Mesodermal cell (in vitro differentiated cells): Measurements from ENCODE around the gene SLC6A12.
A peak's percentile ranks its signal among the peaks of the same experiment; 100 is the strongest.

ENCODE experiments used
- H3K27ac ChIP-seq: 2 replicates; pipeline ENCODE4 v1.7.0; 2013; ENCODE audit warnings: mild to moderate bottlenecking, low read depth, low read length, moderate library complexity; ENCODE audit not compliant: severe bottlenecking
- H3K36me3 ChIP-seq: 2 replicates; pipeline ENCODE4 v1.7.1; 2013; ENCODE audit warnings: mild to moderate bottlenecking, low read length, moderate library complexity; ENCODE audit not compliant: control insufficient read depth, insufficient read depth
- H3K4me1 ChIP-seq: one replicate; pipeline ENCODE4 v1.7.1; 2013; ENCODE audit warnings: mild to moderate bottlenecking, low read length; ENCODE audit not compliant: insufficient read depth, control insufficient read depth, poor library complexity, severe bottlenecking
- H3K4me3 ChIP-seq: 2 replicates; pipeline ENCODE4 v1.7.0; 2013; ENCODE audit warnings: low read length, control low read depth, mild to moderate bottlenecking; ENCODE audit not compliant: insufficient read depth, poor library complexity, severe bottlenecking; ENCODE audit errors: extremely low read depth
- H3K9me3 ChIP-seq: 2 replicates; pipeline ENCODE4 v1.7.1; 2013; ENCODE audit warnings: mild to moderate bottlenecking, low read length, moderate library complexity; ENCODE audit not compliant: control insufficient read depth
- WGBS, 2 experiments: methylation state at CpG; one replicate each; pipeline ENCODE4 v1.1.5; 2013; ENCODE audit warnings: missing lambda C conversion rate in 2 of 2; ENCODE audit not compliant: insufficient coverage in 2 of 2; 5-methylcytosine and 5-hydroxymethylcytosine counted together

The SLC6A12 gene

DNA sequence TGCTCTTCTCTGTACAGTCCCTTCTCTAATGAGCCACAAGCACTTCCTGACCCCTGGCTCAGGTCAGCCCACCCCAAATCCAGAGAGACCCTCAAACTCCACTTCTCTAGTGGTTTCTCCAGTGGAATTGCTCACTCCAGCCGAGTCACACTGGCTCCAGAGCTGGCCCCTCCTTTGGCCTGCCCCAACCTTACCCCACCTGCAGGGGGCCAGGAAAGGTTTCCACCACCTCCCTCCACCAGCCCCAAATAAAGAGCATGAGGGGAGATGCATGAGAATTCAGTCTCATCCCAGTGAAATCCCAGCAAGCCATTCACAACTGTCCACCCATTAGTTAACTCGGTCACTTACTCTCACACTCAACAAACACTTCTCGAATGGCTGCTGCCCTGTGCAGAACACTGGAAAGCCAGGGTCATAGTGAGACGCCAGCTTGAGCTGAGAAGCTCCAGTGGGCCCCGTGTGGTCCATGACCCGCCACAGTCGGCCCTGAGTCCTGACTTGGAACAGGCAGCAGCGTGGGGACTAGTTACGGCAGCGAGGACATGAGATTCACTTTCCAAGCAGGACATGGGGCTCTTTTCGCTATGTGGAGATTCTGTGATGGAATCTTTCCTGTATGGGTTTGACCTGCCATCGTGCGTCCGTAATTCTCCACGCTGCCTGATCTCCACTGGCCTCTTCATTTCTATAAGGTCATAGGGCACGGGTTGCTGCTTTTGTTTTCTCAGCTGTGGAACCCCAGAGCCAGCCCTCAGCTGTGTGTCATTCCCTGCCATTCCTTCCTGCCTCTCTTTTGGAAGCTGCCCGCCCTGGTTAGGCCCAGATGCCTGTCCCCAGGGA, 44.2 kb downstream of the SLC6A12 start:
- no peaks in the 10 kb centered on the region for H3K36me3 ChIP-seq
- 83 to 84% methylated on average over 14 of the region's 17 CpGs for WGBS, 2 experiments
- H3K27ac ChIP-seq, result peak overlapping the region; percentile 49
- H3K9me3 ChIP-seq, result no peaks in the 10 kb centered on the region
- peaks cover 44% of the 10 kb centered on the region for H3K4me1 ChIP-seq
- H3K4me3 ChIP-seq, result no peak overlapping the region

DNA sequence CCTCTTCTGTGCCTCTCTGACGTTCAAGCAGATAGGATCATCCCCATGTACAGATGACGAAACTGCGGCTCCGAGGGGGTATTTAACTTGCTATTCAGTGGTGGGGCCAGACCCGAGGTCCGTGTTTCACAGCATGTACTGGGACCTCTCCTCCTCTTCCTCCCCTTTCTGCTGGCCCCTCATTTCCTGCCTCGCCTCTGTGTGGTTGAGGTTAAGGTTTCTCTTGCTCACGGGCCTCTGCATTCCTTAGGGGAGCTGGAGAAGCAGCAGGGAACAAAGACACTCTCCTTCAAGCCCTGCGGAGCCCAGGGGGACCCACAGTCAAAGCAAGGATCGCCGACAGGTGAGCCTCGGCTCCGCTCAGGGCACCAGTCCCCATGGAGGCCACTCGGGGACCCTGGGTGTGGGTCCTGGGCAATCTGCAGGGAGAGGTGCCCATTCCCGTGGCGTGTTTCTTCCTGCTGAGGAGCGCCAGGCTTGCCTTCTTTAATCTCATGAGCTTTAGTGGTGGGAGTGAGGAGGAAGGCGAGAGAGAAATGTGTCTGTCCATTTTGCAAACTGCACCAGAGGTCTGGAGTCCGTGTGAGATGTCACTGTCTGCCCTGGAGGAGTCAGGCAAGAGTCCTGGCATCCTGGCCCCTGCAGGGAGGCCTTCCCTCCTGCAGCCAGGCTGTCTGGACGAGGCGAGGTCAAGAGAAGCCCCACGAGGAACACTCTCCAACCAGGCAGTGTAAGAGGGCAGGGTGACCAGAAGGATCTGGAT, 45.0 kb downstream of the SLC6A12 start:
- Histone ChIP-seq H3K4me3 (no peak overlapping the region), H3K9me3 (no peaks in the 10 kb centered on the region), H3K36me3 (no peaks in the 10 kb centered on the region), H3K4me1 (peaks cover 43% of the 10 kb centered on the region), H3K27ac (peak overlapping the region; percentile 57)
- WGBS, 2 experiments, result 57 to 65% methylated on average over 12 to 16 of the region's 22 CpGs

DNA sequence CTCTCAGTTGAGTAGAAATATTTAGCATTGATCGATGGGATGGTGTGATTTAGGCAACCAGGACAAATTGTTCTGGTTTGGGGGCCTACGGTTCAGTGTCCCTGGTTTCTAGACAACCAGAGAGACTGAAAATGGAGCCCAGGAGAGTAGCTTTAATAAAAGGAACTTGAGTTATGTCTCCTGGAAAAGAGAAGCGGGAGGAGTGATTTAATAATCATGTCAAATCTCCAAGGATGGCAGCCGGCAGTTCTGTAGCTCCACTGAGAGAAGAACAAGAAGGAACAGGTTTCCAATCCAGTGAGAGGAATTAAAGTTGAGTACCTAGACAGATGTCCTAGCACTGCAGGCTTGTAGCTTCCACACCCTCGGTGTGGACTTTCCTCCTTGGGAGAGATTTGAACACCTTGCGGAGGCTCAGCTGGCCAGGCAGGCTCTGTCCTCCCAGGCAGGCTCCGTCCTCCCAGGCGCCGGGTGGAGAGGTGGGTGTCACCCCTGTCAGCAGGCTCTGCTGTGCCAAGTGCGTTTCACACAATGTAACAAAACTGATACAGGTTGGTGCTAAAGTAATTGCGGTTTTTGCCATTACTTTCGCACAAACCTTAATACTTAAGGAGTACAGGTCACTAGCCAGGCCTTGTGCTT, 45.9 kb downstream of the SLC6A12 start:
- Histone ChIP-seq H3K4me1 (peaks cover 43% of the 10 kb centered on the region), H3K4me3 (no peak overlapping the region), H3K36me3 (no peaks in the 10 kb centered on the region), H3K9me3 (no peaks in the 10 kb centered on the region), H3K27ac (no peak overlapping the region)
- WGBS, 2 experiments, result 90 to 93% methylated on average over 11 to 12 of the region's 12 CpGs

DNA sequence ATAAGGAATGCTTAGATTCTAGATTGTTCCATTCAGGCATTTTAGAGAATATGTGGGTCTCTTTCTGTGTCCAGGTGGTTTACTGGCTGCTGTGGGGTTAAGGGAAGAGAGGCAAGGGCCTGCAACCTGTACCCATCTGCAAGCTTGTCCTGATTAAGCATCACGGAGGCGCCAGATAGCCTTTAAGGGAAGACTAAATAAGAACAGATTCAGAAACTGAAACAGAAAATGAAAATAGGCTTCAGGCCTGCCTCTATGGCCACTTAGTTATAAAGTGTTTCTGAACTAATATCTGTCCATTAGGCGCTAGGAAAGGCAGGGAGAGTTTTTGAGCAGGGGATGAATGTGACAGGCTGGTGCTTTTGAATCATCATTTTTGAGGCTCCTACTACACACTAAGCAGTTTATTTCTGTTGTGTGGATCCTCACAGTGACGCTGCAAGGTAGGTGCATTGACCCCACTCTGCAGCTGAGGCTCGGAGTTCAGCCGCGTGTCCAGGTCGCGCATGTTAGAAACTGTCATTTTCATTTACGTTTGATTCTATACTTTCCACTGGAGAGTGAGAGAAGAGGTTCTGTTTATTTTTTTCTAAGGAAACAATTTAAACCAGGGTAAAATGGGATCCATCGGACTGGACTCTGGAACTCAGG, 47.4 kb downstream of the SLC6A12 start:
- Histone ChIP-seq H3K4me1 (peaks cover 29% of the 10 kb centered on the region), H3K27ac (no peak overlapping the region), H3K36me3 (no peaks in the 10 kb centered on the region), H3K4me3 (no peak overlapping the region), H3K9me3 (no peaks in the 10 kb centered on the region)
- 83 to 86% methylated on average over 8 to 9 of the region's 11 CpGs for WGBS, 2 experiments

DNA sequence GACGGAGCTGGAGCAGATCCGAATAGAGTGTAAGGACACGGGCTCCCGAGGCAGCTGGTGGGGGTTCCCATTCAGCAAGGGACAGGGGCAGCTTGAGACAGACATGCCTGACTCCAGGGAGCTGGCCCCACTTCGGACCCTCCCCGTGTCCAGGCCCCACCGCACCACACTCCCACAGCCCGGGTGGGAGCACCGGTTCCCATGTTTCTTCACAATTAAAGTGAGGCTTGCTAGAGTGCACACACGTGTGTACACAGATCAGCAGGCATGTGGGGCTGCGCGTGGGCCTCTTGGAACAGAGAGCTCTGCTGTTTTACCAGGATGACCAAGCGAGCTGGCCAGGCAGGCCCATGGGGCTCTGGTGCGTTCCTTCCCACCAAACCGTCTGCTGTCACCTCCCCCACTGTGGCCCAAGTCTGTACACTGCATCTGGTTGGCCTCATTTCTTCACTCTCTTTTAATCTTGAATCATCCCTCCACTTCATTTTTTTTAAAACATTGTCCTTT, 48.0 kb downstream of the SLC6A12 start:
- no peaks in the 10 kb centered on the region for H3K36me3 ChIP-seq
- WGBS, 2 experiments, result 94% methylated on average over 15 of the region's 15 CpGs
- H3K4me1 ChIP-seq, result peaks cover 23% of the 10 kb centered on the region
- H3K27ac ChIP-seq, result no peak overlapping the region
- no peak overlapping the region for H3K4me3 ChIP-seq
- no peaks in the 10 kb centered on the region for H3K9me3 ChIP-seq

DNA sequence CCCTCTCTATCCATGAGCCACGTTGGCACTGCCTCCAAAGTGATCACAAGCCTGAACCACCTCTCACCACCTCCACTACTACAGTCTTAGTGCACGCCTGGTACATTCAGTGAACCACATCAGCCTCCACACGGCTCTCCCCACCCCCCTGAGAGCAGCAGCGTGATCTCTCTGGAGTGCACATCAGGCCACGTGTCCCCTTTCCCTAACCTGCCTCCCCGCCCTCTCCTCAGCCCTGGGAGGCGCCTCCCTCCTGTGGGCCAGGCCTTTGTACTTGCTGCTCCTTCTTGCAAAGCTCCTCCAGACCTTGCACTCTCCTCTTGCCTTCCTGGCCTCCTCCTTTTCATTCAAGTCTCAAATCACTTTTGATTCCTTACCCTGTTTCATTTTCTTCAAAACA, 49.8 kb downstream of the SLC6A12 start:
- Histone ChIP-seq H3K4me1 (peaks cover 11% of the 10 kb centered on the region), H3K4me3 (no peak overlapping the region), H3K36me3 (no peaks in the 10 kb centered on the region), H3K9me3 (no peaks in the 10 kb centered on the region), H3K27ac (no peak overlapping the region)
- 58 to 67% methylated on average over 7 of the region's 7 CpGs for WGBS, 2 experiments

DNA sequence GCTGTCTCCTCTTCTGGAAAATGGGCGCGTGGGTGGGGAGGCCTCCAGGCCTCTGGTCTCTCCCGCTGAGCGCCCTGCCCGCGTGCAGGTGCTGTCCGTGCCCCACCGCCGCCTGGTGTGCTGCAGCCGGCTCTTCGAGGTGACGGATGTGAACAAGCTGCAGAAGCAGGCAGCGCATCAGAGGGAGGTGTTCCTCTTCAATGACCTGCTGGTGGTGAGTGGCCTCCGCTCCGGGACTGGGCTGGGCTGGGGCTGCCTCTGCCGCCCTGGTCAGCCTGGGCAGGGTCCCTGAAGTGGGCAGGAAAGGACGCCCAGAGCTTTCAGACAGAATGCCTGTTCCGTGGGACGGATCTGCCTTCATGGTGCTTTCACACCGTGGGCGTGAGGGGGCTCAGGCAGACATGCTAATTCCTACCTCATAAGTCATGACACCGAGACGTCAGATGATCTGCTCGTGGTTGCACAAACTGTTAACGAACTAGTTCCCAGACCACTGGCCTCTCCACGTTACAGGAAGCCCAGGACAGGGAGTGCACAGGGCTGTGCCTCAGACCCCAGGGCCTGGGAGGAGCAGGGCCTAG, 50.5 kb downstream of the SLC6A12 start:
- no peak overlapping the region for H3K27ac ChIP-seq
- H3K4me3 ChIP-seq, result no peak overlapping the region
- H3K4me1 ChIP-seq, result peaks cover 5% of the 10 kb centered on the region
- H3K9me3 ChIP-seq, result no peaks in the 10 kb centered on the region
- WGBS, 2 experiments, result 88 to 92% methylated on average over 23 to 26 of the region's 26 CpGs
- no peaks in the 10 kb centered on the region for H3K36me3 ChIP-seq

DNA sequence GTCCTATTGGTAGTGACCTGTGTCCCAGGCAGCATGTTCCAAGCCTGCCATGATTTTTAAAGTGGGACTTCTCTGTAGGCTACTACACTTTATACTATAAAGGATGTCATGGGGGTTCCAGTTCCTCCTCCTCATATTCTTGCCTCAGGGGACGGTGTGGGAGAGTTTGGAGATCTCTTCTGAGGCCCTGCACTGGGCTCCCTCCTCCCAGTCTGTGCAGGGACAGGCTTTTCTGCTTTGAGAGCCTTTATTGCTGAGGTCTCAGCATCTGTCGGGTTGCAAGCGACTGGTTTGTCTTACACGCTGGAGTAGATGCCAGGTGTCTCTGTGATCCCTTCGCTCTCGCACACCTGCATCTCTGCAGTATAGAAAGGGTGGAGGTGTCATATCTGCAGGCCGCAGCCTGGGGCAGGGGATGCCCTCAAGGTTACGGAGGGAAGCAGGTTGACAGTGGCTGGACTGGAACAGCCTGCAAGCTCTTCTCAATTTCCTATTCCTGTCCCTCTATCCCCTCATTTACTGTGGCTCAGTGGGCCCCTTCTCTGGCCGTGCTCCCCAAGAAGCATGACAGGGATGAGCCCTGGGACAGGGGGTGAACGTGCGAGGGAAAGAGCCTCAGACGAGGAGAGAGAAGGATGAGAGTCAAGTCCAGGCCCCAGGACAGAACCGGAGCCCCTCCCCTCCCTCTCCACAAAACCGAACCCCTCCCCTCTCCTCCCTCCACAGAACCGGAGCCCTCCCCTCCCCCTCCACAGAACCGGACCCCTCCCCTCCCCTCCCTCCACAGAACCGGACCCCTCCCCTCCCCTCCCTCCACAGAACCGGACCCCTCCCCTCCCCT, 51.3 kb downstream of the SLC6A12 start:
- peaks cover 2% of the 10 kb centered on the region for H3K4me1 ChIP-seq
- 62 to 66% methylated on average over 6 to 7 of the region's 18 CpGs for WGBS, 2 experiments
- H3K36me3 ChIP-seq, result no peaks in the 10 kb centered on the region
- H3K4me3 ChIP-seq, result no peak overlapping the region
- H3K27ac ChIP-seq, result peak overlapping the region; percentile 29
- no peaks in the 10 kb centered on the region for H3K9me3 ChIP-seq

DNA sequence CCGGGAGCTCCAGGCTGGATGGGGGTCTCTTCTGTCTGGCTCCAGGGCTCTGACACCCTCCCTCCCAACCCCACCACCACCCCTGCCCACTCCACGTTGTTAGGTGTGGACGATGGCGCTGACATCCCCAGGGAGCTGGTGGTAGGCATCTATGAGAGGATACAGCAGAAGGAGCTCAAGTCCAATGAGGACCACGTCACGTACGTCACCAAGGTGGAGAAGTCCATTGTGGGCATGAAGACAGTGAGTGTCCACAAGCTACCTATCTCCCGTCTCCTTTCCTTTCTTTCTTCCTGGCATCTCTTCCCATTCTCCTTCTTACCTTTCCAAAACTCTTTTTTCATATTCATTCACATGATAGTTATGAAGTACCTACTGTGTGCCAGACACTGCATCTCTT, 52.1 kb downstream of the SLC6A12 start:
- Histone ChIP-seq H3K4me3 (no peak overlapping the region), H3K4me1 (no peaks in the 10 kb centered on the region), H3K36me3 (no peaks in the 10 kb centered on the region), H3K9me3 (no peaks in the 10 kb centered on the region), H3K27ac (no peak overlapping the region)
- 92 to 100% methylated on average over 4 to 6 of the region's 8 CpGs for WGBS, 2 experiments
